Activated naive CD4-positive, alpha-beta T cell treated with anti-CD3 and anti-CD28 coated beads, Interleukin-2, amount 50 U/mL, for 24 hours (primary cell): ENCODE measurements around the gene UFD1.
A peak's percentile ranks its signal among the peaks of the same experiment; 100 is the strongest.

Experiments used
- H3K27ac Mint-ChIP-seq: one replicate; pipeline ENCODE4 v1.8.0; 2021; ENCODE audit warnings: mild to moderate bottlenecking, mixed read lengths
- H3K27me3 Mint-ChIP-seq: one replicate; pipeline ENCODE4 v1.8.0; 2021; ENCODE audit warnings: mixed read lengths
- H3K36me3 Mint-ChIP-seq: one replicate; pipeline ENCODE4 v1.8.0; 2021; ENCODE audit warnings: mixed read lengths
- H3K4me1 Mint-ChIP-seq: one replicate; pipeline ENCODE4 v1.8.0; 2021; ENCODE audit warnings: mixed read lengths
- H3K4me3 Mint-ChIP-seq: one replicate; pipeline ENCODE4 v1.8.0; 2021; ENCODE audit warnings: mild to moderate bottlenecking, mixed read lengths
- H3K9me3 Mint-ChIP-seq: one replicate; pipeline ENCODE4 v1.8.0; 2021; ENCODE audit warnings: mixed read lengths

The UFD1 gene

DNA sequence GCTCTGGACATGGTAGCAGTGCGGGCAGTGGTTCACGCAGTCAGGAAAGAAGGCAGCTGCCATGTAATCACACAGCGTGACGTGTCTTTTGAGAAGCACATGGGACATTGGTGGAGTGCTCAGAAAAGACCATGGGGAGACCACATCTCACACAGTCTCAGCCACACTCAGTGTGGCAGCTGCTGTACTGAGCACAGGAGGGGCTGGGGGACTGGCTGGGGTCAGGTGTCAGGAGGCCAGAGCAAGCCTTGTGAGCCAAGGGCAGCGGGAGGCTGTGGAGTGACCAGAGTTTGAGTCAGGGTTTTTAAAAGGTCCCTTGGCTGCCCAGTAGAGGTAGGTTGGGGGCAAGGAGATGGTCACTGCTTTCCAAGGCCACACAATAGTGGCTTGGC, 26.7 kb upstream of the UFD1 start:
- Mint-ChIP-seq H3K4me1 (peaks cover 18% of the 10 kb centered on the region), H3K27me3 (no peaks in the 10 kb centered on the region), H3K4me3 (no peak overlapping the region), H3K27ac (no peak overlapping the region), H3K9me3 (no peaks in the 10 kb centered on the region), H3K36me3 (no peaks in the 10 kb centered on the region)

DNA sequence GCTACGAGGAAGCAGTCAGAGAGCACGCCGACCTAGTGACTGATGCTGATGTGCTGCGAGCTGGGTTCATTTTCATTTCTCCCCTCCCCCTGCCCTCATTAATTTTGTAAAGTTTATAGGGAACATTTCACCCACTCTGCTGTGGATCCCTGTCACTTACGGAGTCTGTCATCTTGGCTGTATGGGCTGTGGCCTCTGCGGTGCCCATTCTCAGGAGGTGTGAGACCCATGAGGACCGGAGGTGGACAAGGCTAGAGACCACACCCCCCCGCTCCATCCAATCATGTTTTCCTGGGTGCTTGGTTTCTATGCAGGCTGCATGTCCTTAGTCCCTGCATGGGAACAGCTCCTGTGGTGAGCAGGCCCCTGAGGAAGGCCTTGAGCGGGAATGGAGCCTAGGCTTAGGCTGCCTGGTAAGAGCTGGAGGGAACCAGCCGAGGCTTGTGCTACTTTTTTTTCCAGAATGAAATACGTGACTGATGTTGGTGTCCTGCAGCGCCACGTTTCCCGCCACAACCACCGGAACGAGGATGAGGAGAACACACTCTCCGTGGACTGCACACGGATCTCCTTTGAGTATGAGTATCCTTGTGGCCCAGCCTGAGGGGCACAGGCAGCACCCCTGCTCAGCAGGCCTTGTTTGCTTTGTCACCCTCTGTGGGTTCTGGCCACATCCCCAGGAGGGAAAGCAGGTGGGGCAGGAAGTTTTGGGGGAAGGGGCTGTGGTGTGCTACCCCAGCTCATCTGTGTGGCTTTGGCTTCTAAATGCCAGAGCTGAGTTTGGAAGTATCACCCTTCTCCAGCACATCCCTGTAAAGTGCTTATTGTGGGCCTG, 26.1 kb upstream of the UFD1 start:
- no peaks in the 10 kb centered on the region for H3K36me3 Mint-ChIP-seq
- no peaks in the 10 kb centered on the region for H3K27me3 Mint-ChIP-seq
- H3K9me3 Mint-ChIP-seq: no peaks in the 10 kb centered on the region
- H3K4me1 Mint-ChIP-seq: peaks cover 18% of the 10 kb centered on the region
- no peak overlapping the region for H3K27ac Mint-ChIP-seq
- H3K4me3 Mint-ChIP-seq: no peak overlapping the region

DNA sequence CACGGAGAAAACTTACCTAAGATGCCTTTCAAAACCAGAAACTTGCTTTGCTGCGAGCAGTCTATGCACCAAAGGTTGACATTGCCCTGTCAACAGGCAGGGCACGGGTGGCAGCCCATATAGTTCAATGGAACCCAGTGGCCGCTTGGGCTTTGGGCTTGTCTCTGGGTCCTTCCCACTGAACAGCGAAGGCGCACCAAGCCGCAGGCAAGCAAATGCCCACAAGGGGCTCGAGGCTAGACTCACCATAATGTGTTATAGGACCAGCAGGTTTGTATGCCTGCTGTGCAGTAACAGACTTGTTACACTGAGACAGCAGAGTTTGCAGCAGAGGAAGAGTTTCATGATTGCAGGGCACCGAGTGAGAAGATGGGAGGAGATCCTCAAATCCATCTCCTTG, 24.9 kb upstream of the UFD1 start:
- no peaks in the 10 kb centered on the region for H3K9me3 Mint-ChIP-seq
- peaks cover 18% of the 10 kb centered on the region for H3K4me1 Mint-ChIP-seq
- H3K36me3 Mint-ChIP-seq: no peaks in the 10 kb centered on the region
- H3K4me3 Mint-ChIP-seq: no peak overlapping the region
- no peaks in the 10 kb centered on the region for H3K27me3 Mint-ChIP-seq
- H3K27ac Mint-ChIP-seq: peak overlapping the region; percentile 17

DNA sequence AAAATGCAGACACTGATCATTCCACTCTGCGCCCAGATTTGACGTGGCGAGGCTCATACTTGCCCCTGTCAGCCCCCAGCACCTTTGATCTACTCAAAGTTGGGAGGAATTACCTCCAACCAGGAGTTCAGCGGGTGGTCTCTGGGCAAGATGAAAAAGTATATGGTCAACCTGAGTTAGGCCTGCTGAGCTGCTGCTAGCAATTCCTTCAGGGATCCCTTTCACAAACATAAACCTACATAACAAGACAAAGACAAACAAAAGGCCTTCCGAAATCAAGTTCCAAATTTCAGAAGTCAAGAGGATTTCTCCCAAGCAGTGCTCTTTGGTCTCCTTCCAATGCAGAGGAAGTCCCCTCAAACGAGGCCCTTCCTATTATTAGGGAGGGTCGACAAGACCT, 24.4 kb upstream of the UFD1 start:
- Mint-ChIP-seq H3K27ac (no peak overlapping the region), H3K36me3 (no peaks in the 10 kb centered on the region), H3K4me1 (peaks cover 18% of the 10 kb centered on the region), H3K27me3 (no peaks in the 10 kb centered on the region), H3K9me3 (no peaks in the 10 kb centered on the region), H3K4me3 (no peak overlapping the region)

DNA sequence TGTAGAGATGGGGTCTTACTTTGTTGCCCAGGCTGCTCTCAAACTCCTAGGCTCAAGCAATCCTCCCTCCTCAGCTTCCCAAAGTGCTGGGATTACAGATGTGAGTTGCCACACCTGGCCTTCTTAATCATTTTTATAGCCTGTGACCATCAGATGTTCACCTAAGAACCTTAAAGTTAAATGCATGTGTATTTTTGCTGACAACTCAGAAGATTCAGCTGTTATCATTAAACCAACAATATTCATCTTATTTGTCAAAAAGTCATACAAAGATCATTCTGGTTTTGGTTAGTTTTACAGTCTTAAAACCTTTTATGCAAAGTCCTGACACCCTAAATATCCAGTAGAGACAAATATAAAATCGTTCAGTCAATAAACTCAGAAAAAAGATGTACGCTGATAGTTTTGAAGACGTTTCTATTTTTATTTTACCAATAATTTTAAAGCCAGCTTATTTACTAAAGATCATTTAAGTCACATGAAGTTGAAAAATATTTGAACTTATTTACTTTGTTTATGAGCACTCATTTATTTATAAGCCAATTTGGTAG, 23.0 kb upstream of the UFD1 start:
- no peaks in the 10 kb centered on the region for H3K27me3 Mint-ChIP-seq
- H3K27ac Mint-ChIP-seq: no peak overlapping the region
- no peak overlapping the region for H3K4me3 Mint-ChIP-seq
- peaks cover 18% of the 10 kb centered on the region for H3K4me1 Mint-ChIP-seq
- H3K36me3 Mint-ChIP-seq: no peaks in the 10 kb centered on the region
- no peaks in the 10 kb centered on the region for H3K9me3 Mint-ChIP-seq

DNA sequence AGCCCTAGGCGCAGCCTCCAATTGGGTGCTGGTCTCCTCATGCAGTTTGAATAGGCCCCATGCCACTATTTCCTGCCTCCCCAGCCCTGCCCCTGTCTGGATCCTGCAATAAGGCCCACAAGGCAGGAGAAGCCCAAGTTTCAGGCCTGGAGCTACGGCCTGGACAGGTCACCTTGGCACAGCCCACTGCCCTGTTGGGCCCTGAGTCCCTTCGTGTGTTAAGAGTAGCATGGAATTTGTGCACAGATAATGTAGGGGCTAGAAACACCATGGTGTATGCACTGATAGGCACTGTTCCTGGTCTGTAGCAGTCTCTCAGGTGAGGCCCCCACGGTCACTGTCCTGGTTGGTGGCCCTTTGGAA, 20.9 kb upstream of the UFD1 start:
- Mint-ChIP-seq H3K4me1 (peaks cover 17% of the 10 kb centered on the region), H3K27ac (no peak overlapping the region), H3K9me3 (no peaks in the 10 kb centered on the region), H3K4me3 (no peak overlapping the region), H3K36me3 (no peaks in the 10 kb centered on the region), H3K27me3 (no peaks in the 10 kb centered on the region)

DNA sequence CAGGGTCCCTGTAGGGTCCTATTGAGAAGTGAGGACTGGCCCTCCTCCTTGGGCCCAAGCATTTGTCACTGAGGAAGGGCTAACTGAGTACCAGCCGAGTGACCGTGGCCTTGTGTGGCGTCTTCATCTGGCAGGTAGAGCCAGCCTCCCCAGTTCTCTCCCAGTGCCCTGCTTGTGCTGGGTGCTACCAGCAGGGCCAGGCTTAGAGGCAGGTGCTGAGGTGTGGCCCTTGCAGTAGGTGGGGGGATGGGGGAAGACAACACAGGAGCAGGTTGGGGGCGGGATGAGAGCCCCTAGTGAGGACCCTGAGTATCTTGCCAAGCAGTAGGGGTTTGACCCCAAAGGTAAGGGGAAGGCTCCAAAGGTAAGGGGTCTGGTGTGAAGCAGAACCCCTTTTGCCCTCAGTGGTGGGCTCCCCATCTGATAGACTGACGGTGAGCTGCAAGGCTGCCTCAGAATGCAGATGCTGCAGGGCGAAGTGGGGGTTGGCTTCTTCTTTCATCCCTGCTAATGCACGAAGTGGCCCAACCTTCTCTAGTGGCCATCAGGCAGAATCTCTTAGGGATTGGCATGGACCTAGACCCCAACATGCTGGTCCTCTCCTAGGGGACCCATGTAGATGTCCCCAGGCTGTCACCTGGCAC, 20.4 kb upstream of the UFD1 start:
- H3K9me3 Mint-ChIP-seq: no peaks in the 10 kb centered on the region
- peaks cover 13% of the 10 kb centered on the region for H3K4me1 Mint-ChIP-seq
- H3K4me3 Mint-ChIP-seq: no peak overlapping the region
- H3K36me3 Mint-ChIP-seq: no peaks in the 10 kb centered on the region
- H3K27ac Mint-ChIP-seq: no peak overlapping the region
- H3K27me3 Mint-ChIP-seq: no peaks in the 10 kb centered on the region

DNA sequence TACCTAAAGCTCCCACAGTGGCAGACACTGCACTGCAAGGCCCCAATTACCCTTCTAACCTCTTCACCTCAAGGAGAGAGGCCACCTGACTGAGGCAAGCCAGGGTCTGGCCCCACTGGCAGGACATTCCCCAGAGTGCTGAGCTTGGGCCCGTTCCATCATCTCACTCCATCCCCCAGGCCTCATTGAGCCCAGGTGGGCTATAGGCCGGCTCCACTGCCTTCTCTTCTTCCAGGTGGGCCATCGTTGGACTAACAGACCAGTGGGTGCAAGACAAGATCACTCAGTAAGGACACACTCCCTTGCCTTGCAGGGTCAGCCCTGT, 19.8 kb upstream of the UFD1 start:
- peaks cover 13% of the 10 kb centered on the region for H3K4me1 Mint-ChIP-seq
- H3K36me3 Mint-ChIP-seq: no peaks in the 10 kb centered on the region
- H3K27me3 Mint-ChIP-seq: no peaks in the 10 kb centered on the region
- no peak overlapping the region for H3K4me3 Mint-ChIP-seq
- no peaks in the 10 kb centered on the region for H3K9me3 Mint-ChIP-seq
- H3K27ac Mint-ChIP-seq: no peak overlapping the region

DNA sequence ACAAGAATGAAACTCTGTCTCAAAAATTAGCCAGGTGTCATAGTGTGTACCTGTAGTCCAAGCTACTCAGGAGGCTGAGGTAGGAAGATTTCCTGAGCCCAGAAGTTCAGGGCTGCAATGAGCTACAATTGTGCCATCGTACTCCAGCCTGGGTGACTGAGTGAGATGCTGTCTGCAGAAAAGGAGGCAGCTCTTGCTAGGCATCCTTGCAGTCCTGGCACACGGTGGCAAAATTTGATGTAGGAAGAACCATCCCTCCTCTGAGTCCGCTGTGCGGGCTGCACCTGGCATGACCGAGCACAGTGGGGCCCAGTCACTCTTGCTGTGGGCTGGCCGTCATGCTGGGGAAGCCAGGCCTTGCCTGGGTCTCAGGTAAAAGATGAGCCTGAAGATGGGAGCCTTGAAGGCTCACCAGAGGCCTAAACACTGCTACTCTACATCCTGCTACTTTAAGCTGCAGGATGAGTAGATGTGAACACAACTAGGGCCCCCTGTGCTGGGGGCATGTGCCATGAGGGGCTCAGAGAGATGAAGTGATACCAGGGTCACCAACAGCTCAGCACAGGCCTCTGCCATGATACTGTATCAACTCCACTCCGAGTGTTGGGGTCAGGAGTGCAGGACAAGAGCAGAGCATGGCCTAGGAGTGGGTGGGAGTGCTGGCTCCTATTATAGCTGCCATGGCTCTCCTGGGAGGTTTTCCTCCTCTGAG, 19.3 kb upstream of the UFD1 start:
- Mint-ChIP-seq H3K27ac (no peak overlapping the region), H3K9me3 (no peaks in the 10 kb centered on the region), H3K4me3 (no peak overlapping the region), H3K4me1 (peaks cover 13% of the 10 kb centered on the region), H3K36me3 (no peaks in the 10 kb centered on the region), H3K27me3 (no peaks in the 10 kb centered on the region)

DNA sequence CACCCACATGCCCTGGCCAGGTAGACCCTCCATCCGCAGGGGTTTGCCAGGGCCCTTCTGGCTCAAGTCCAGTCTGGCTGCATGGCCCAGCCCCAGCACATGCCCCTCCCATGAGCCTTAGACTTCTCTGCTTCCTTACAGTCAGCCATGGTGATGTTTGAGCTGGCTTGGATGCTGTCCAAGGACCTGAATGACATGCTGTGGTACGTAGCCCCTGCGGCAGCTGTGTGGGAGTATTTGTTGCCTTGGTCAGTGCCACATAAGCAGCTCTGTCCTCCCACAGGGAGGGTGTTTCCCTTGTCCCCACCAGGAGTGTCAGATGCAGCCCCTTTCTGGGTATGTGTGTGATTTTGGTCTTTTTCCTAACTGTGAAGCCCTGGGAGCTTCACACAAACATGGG, 18.3 kb upstream of the UFD1 start:
- H3K4me3 Mint-ChIP-seq: no peak overlapping the region
- H3K36me3 Mint-ChIP-seq: no peaks in the 10 kb centered on the region
- peaks cover 13% of the 10 kb centered on the region for H3K4me1 Mint-ChIP-seq
- H3K9me3 Mint-ChIP-seq: no peaks in the 10 kb centered on the region
- no peak overlapping the region for H3K27ac Mint-ChIP-seq
- H3K27me3 Mint-ChIP-seq: no peaks in the 10 kb centered on the region

DNA sequence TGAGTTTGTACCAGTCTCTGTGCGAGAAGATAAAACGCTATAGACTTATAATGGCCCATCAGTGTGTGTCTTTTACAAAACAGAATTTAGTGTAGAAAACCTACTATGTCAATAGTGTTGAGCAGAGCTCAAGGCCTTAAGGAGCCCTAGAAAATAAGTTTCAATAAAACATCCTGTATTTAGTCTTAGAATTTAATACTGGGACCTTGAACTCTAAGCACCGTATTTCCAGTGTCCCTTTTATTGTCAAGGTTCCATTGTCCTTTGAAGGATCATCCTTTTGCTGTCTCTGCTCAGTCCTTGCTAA, 17.3 kb upstream of the UFD1 start:
- Mint-ChIP-seq H3K4me3 (no peak overlapping the region), H3K4me1 (peaks cover 13% of the 10 kb centered on the region), H3K27me3 (no peaks in the 10 kb centered on the region), H3K9me3 (no peaks in the 10 kb centered on the region), H3K36me3 (no peaks in the 10 kb centered on the region), H3K27ac (peak overlapping the region; percentile 65)

DNA sequence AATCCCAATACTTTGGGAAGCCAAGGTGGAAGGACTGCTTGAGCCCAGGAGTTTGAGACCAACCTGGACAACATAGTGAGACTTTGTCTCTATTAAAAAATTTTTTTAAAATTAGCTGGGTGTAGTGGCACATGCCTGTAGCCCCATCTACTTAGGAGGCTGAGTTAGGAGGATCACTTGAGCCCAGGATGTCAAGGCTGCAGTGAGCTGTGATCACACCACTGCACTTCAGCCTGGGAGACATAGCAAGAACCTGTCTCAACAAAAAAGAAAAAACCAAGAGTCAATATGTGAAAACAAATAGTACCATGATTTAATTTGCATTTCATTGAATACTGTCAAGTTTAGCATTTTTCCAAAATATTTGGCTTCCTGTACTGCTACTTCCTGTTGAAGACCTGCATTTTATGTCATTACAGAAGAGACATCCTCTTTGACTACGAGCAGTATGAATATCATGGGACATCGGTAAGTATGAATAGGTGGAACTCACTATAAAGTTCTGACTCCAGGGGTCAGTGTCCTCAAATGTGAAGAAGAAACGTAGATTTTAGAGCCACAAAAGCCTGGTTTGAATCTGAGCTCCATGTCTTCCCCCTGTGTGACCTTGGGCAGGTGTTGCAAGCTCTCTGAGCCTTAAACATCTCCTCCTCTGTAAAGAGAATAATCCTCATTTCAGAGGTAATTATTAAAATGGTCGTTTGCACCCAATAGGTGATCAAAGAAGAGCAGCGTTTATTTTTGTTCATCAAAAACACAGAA, 16.8 kb upstream of the UFD1 start:
- peaks cover 13% of the 10 kb centered on the region for H3K4me1 Mint-ChIP-seq
- H3K4me3 Mint-ChIP-seq: no peak overlapping the region
- H3K27me3 Mint-ChIP-seq: no peaks in the 10 kb centered on the region
- peak overlapping the region; percentile 65 for H3K27ac Mint-ChIP-seq
- no peaks in the 10 kb centered on the region for H3K36me3 Mint-ChIP-seq
- H3K9me3 Mint-ChIP-seq: no peaks in the 10 kb centered on the region

DNA sequence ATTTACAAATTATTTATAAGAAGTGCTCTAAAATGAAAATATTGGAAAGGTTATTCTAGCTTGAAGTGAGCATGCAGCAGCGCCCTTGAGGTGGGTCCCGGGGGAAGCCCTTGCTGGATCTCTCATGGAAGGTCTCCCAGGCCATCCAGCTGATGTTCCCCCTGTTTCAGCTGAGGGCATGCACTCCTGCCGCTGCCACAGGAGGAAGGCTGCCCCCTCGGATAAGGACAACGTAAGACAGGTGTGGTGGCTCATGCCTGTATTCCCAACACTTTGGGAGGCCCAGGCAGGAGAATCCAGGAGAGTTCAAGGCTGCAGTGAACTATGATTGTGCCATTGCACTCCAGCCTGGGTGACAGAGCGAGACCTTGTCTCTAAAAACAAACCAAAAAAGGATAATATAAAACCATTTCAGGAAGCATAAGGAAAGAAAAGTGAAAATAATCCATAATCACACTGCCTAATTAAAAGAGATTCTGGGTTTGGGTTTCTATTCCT, 15.7 kb upstream of the UFD1 start:
- Mint-ChIP-seq H3K4me3 (no peak overlapping the region), H3K27ac (no peak overlapping the region), H3K9me3 (no peaks in the 10 kb centered on the region), H3K27me3 (no peaks in the 10 kb centered on the region), H3K36me3 (no peaks in the 10 kb centered on the region), H3K4me1 (peaks cover 13% of the 10 kb centered on the region)

DNA sequence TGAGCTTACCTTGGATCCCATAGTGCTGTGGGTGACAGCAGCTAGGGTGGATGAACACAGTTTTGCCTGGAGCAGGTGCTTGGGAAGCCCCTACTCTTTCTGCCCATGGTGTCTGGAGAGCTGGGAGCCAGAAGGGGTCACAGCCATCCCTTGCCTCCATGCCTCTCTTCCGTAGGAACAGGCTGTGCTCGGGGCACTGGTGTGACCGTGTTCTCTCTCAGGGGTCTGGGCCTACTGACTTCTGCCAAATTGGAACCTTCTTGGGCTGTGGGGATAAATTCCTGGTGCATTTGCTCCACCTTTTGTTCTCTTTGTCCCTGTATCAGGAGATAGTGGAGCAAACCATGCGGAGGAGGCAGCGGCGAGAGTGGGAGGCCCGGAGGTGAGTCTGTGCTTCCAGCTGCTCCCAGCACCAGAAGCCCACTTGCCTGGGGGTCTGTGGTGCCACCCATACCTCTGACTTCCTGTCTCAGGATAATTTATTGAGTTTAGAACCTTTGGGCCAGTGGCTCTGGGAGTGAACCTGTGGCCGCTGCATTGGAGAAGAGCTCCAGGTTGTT, 15.1 kb upstream of the UFD1 start:
- H3K9me3 Mint-ChIP-seq: no peaks in the 10 kb centered on the region
- H3K27ac Mint-ChIP-seq: no peak overlapping the region
- no peaks in the 10 kb centered on the region for H3K27me3 Mint-ChIP-seq
- peaks cover 13% of the 10 kb centered on the region for H3K4me1 Mint-ChIP-seq
- no peak overlapping the region for H3K4me3 Mint-ChIP-seq
- H3K36me3 Mint-ChIP-seq: no peaks in the 10 kb centered on the region

DNA sequence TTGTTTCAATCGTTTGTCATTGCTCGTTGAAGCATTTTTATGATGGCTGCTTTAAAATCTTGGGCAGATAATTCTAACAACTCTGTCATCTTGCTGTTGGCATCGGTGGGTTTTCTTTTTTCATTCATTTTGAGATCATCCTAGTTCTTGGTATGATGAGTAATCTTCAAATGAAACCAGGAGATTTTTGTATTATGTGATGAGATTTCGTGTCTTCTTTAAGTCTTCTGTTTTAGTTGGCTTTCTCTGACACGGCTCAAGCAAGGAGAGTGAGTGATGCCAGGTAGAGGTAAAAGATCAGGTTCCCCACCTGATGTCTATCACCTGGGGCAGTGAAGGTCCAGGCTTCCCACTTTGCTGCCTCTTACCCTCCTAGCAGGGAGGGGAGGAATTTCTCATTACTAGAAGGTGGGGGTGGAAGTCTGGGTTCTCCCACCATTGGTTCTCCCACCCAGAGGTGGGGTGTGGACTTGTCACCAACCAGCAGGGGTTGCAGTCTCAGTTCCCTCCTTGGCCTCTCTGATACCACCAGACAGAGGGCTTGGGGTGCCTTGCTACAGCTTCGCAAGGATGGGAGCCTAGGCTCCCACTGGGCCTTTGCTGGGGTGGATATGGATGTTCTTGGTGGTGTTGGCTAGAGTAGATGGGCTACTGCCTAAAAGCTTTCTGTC, 13.6 kb upstream of the UFD1 start:
- H3K36me3 Mint-ChIP-seq: no peaks in the 10 kb centered on the region
- no peak overlapping the region for H3K27ac Mint-ChIP-seq
- H3K4me3 Mint-ChIP-seq: no peak overlapping the region
- no peaks in the 10 kb centered on the region for H3K9me3 Mint-ChIP-seq
- H3K4me1 Mint-ChIP-seq: peaks cover 13% of the 10 kb centered on the region
- no peaks in the 10 kb centered on the region for H3K27me3 Mint-ChIP-seq
